Loucy (cell line): Measurements from ENCODE around the gene PCDHGA9.
"Not testable (repeated sequence)": the region's sequence is repeated elsewhere in the genome, so short reads cannot be mapped to it uniquely, and the experiment has no call there.

Experiments
- H2AFZ ChIP-seq: fragments of 200-600 bp; sonication (generic); 2 replicates; pipeline ENCODE4 v1.6.0; 2016; ENCODE audit warnings: antibody characterized with exemption, mild to moderate bottlenecking, low read length, moderate library complexity
- H3F3A ChIP-seq: fragments of 200-600 bp; 2 replicates; pipeline ENCODE4 v1.6.0; 2016; ENCODE audit warnings: antibody characterized with exemption, low read depth, mild to moderate bottlenecking
- H3K27me3 ChIP-seq: fragments of 200-600 bp; sonication (generic); 2 replicates; pipeline ENCODE4 v1.6.1; 2014; ENCODE audit warnings: low read length, mild to moderate bottlenecking; ENCODE audit not compliant: insufficient read depth, poor library complexity, severe bottlenecking
- H3K36me3 ChIP-seq: fragments of 200-600 bp; sonication (generic); 2 replicates; pipeline ENCODE4 v1.6.1; 2016; ENCODE audit warnings: low read length; ENCODE audit not compliant: insufficient read depth
- H3K4me1 ChIP-seq: fragments of 200-600 bp; sonication (generic); 2 replicates; pipeline ENCODE4 v1.5.1; 2014; ENCODE audit warnings: low read length, mild to moderate bottlenecking; ENCODE audit not compliant: insufficient read depth, poor library complexity, severe bottlenecking
- H3K4me2 ChIP-seq: fragments of 200-600 bp; sonication (generic); 2 replicates; pipeline ENCODE4 v1.6.0; 2014; ENCODE audit warnings: antibody characterized with exemption, low read length, low read depth, mild to moderate bottlenecking; ENCODE audit not compliant: poor library complexity, severe bottlenecking
- H3K4me3 ChIP-seq: fragments of 200-600 bp; sonication (generic); 2 replicates; pipeline ENCODE4 v1.5.1; 2014; ENCODE audit warnings: low read length, mild to moderate bottlenecking, mixed read lengths; ENCODE audit not compliant: poor library complexity, severe bottlenecking
- H3K79me2 ChIP-seq: fragments of 200-600 bp; sonication (generic); 2 replicates; pipeline ENCODE4 v1.6.1; 2014; ENCODE audit warnings: low read length; ENCODE audit not compliant: insufficient read depth
- H3K9ac ChIP-seq: fragments of 200-600 bp; sonication (generic); 2 replicates; pipeline ENCODE4 v1.6.0; 2014; ENCODE audit warnings: mild to moderate bottlenecking, low read depth, low read length, moderate library complexity; ENCODE audit not compliant: poor library complexity, severe bottlenecking
- H3K9me2 ChIP-seq: fragments of 200-600 bp; sonication (generic); replicated peaks from 2 replicates; pipeline ENCODE4 v1.6.1; 2016; ENCODE audit warnings: low read depth, low read length, mixed read lengths
- H3K9me3 ChIP-seq: fragments of 200-600 bp; sonication (generic); 2 replicates; pipeline ENCODE4 v1.6.1; 2014; ENCODE audit warnings: mild to moderate bottlenecking, antibody characterized with exemption, low read length, low read depth; ENCODE audit not compliant: insufficient read depth
- H4K20me1 ChIP-seq: fragments of 200-600 bp; sonication (generic); 2 replicates; pipeline ENCODE4 v1.6.0; 2014; ENCODE audit warnings: antibody characterized with exemption, low read length, mild to moderate bottlenecking; ENCODE audit not compliant: insufficient read depth, poor library complexity, severe bottlenecking
- CTCF ChIP-seq: fragments of 200-600 bp; sonication (generic); conservative IDR thresholded peaks from 2 replicates; pipeline ENCODE4 v1.5.1; 2014; ENCODE audit warnings: mild to moderate bottlenecking, antibody characterized with exemption, low read length
- EZH2phosphoT487 ChIP-seq: fragments of 200-600 bp; IDR thresholded peaks from 2 replicates; pipeline ENCODE4 v1.6.1; 2018; ENCODE audit warnings: antibody characterized with exemption, mild to moderate bottlenecking, moderate library complexity, borderline replicate concordance

Gene PCDHGA9

DNA sequence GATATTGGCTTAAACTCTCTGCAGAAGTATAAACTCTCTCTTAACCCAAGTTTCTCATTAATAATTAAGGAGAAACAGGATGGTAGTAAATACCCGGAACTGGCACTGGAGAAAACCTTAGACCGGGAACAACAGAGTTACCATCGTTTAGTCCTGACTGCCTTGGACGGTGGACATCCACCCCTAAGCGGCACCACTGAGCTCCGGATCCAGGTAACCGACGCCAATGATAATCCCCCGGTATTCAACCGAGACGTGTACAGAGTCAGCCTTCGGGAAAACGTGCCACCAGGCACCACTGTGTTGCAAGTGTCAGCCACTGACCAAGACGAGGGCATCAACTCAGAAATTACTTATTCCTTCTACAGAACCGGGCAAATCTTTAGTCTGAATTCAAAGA, 4.0 kb upstream of the PCDHGA9 start:
- no peak overlapping the region for H3K4me3 ChIP-seq
- H3F3A ChIP-seq, result no peaks in the 10 kb centered on the region
- no peaks in the 10 kb centered on the region for H3K9me3 ChIP-seq
- H3K9me2 ChIP-seq, result no peaks in the 10 kb centered on the region
- H4K20me1 ChIP-seq, result no peaks in the 10 kb centered on the region
- no peak overlapping the region for H3K4me2 ChIP-seq
- H3K79me2 ChIP-seq, result no peaks in the 10 kb centered on the region
- no peak overlapping the region for H2AFZ ChIP-seq
- H3K27me3 ChIP-seq, result no peaks in the 10 kb centered on the region
- H3K4me1 ChIP-seq, result no peaks in the 10 kb centered on the region
- H3K9ac ChIP-seq, result no peak overlapping the region
- no peaks in the 10 kb centered on the region for H3K36me3 ChIP-seq
- TF ChIP-seq EZH2phosphoT487, result no peak
- no peak for TF ChIP-seq CTCF

- Histone ChIP-seq H3K79me2 (no peaks in the 10 kb centered on the region), H3K4me3 (no peak overlapping the region)
These were observed 2.9 kb upstream of the PCDHGA9 start for GRCh38 chr5:141399555-141400258.

DNA sequence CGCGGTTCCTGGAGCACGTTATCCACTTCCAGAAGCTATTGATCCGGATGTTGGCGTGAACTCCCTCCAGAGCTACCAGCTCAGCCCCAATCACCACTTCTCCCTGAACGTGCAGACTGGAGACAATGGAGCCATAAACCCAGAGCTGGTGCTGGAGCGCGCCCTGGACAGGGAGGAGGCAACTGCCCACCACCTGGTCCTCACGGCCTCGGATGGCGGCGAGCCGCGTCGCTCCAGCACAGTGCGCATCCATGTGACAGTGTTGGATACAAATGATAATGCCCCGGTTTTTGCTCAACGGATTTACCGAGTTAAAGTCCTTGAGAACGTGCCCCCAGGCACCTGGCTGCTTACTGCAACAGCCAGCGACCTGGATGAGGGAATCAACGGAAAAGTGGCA, 809 bp downstream of the PCDHGA9 start:
- no peaks in the 10 kb centered on the region for H3K9me2 ChIP-seq
- no peaks in the 10 kb centered on the region for H3K36me3 ChIP-seq
- H3K4me3 ChIP-seq, result no peak overlapping the region
- no peaks in the 10 kb centered on the region for H3F3A ChIP-seq
- no peak overlapping the region for H2AFZ ChIP-seq
- H3K9ac ChIP-seq, result no peak overlapping the region
- no peaks in the 10 kb centered on the region for H4K20me1 ChIP-seq
- H3K79me2 ChIP-seq, result no peaks in the 10 kb centered on the region
- no peaks in the 10 kb centered on the region for H3K4me1 ChIP-seq
- TF ChIP-seq CTCF (no peak), EZH2phosphoT487 (no peak)
- no peak overlapping the region for H3K4me2 ChIP-seq
- H3K27me3 ChIP-seq, result no peaks in the 10 kb centered on the region
- H3K9me3 ChIP-seq, result no peaks in the 10 kb centered on the region

More at GRCh38 chr5:141399555-141400258, 2.9 kb upstream of the PCDHGA9 start:
- Histone ChIP-seq H3K4me2 (no peak overlapping the region), H4K20me1 (no peaks in the 10 kb centered on the region), H3K27me3 (no peaks in the 10 kb centered on the region), H3K9me2 (no peaks in the 10 kb centered on the region), H3K9ac (no peak overlapping the region), H3K4me1 (no peaks in the 10 kb centered on the region), H3F3A (no peaks in the 10 kb centered on the region), H3K36me3 (no peaks in the 10 kb centered on the region), H2AFZ (no peak overlapping the region), H3K9me3 (no peaks in the 10 kb centered on the region)
- TF ChIP-seq CTCF, result no peak
- no peak for TF ChIP-seq EZH2phosphoT487

DNA sequence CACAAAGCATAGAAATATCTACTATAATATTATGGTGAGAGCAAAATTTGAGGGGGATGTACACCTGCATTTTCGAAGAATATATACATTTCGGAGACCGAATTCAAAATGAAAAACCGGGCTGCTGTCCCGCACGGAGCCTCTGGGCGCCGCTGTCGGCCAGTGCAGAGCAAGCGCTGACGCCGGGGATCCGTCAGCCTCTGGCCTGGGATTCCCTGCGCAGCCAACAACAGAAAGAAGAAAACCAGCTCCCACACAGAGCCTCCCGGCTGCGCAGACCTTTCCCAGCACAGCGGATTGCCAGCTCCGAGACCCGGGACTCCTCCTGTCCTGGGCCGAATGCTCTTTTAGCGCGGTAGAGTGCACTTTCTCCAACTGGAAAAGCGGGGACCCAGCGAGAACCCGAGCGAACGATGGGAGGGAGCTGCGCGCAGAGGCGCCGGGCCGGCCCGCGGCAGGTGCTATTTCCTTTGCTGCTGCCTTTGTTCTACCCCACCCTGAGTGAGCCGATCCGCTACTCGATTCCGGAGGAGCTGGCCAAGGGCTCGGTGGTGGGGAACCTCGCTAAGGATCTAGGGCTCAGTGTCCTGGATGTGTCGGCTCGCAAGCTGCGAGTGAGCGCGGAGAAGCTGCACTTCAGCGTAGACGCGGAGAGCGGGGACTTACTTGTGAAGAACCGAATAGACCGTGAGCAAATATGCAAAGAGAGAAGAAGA, 5.4 kb downstream of the PCDHGA9 start, which contains the start of gene PCDHGB6:
TSS of gene PCDHGB6 (plus strand) at position 232 of the 716 bp plus-strand sequence. CDS start at position 414, 182 bp downstream.
- H3K27me3 ChIP-seq, H3K9ac ChIP-seq, H3K79me2 ChIP-seq, H3K36me3 ChIP-seq, H3F3A ChIP-seq, H4K20me1 ChIP-seq, H3K4me2 ChIP-seq, H3K9me3 ChIP-seq, H3K4me3 ChIP-seq, H3K9me2 ChIP-seq, H2AFZ ChIP-seq, H3K4me1 ChIP-seq: not testable (repeated sequence)
